WI38 (cell line): ENCODE measurements around the gene TLCD3B.
A peak's percentile ranks its signal among the peaks of the same experiment; 100 is the strongest.

ENCODE experiments used
- H3K4me3 ChIP-seq: 2 replicates; pipeline ENCODE4 v1.5.1; 2011; ENCODE audit warnings: low read depth, mild to moderate bottlenecking, control low read depth, low read length
- CTCF ChIP-seq: IDR thresholded peaks from 2 replicates; pipeline ENCODE4 v1.5.1; 2012; ENCODE audit warnings: low read depth, mild to moderate bottlenecking, control low read depth, low read length

The TLCD3B gene

GRCh38 chr16:30069611-30070462 is 38.8 kb upstream of the TLCD3B start:
- no peak overlapping the region for H3K4me3 ChIP-seq
- TF ChIP-seq CTCF = no peak

- peak; percentile 63 for TF ChIP-seq CTCF
- peak overlapping the region; percentile 14 for H3K4me3 ChIP-seq
Observed at GRCh38 chr16:30068750-30069610, 37.9 kb upstream of the TLCD3B start.

GRCh38 chr16:30068333-30068732 is 37.3 kb upstream of the TLCD3B start:
- H3K4me3 ChIP-seq = peak overlapping the region; percentile 14
- no peak for TF ChIP-seq CTCF

- TF ChIP-seq CTCF = no peak
- peak overlapping the region; percentile 99 for H3K4me3 ChIP-seq
Observed at GRCh38 chr16:30067584-30067916, 36.5 kb upstream of the TLCD3B start.

GRCh38 chr16:30066761-30067583 is 35.9 kb upstream of the TLCD3B start:
- no peak for TF ChIP-seq CTCF

GRCh38 chr16:30065943-30066760 is 35.1 kb upstream of the TLCD3B start:
- peak overlapping the region; percentile 99 for H3K4me3 ChIP-seq
- no peak for TF ChIP-seq CTCF

More at GRCh38 chr16:30066761-30067583, 35.9 kb upstream of the TLCD3B start:
- peak overlapping the region; percentile 99 for H3K4me3 ChIP-seq
